NCI-H1694 (cell line): ENCODE results near the gene NOD2.

Source experiments
- DNase-seq: peaks from one replicate; lab custom pipeline; 2025; lab: John Stamatoyannopoulos, UW

The NOD2 gene

DNA sequence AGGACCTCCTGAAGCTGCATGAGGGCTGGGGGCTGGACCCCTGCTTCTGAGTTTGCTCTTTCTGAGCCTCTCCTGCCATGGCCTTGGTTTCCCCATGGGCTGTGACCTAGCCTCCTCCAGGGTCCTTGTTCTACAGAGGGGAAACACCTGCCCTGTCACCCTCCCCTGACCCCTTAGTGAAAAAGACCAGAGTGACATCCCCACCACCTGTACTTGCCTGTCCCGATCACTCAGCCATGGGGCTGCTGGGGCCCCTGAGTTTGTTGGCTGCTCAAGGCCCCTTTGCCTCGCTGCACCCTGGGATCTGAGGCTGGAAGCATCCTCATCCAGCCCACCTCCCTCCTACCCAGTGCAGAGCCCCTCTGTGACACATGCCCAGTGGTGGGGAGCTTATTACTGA, 800 bp downstream of the NOD2 start:
- DNase-seq, result no peak

DNA sequence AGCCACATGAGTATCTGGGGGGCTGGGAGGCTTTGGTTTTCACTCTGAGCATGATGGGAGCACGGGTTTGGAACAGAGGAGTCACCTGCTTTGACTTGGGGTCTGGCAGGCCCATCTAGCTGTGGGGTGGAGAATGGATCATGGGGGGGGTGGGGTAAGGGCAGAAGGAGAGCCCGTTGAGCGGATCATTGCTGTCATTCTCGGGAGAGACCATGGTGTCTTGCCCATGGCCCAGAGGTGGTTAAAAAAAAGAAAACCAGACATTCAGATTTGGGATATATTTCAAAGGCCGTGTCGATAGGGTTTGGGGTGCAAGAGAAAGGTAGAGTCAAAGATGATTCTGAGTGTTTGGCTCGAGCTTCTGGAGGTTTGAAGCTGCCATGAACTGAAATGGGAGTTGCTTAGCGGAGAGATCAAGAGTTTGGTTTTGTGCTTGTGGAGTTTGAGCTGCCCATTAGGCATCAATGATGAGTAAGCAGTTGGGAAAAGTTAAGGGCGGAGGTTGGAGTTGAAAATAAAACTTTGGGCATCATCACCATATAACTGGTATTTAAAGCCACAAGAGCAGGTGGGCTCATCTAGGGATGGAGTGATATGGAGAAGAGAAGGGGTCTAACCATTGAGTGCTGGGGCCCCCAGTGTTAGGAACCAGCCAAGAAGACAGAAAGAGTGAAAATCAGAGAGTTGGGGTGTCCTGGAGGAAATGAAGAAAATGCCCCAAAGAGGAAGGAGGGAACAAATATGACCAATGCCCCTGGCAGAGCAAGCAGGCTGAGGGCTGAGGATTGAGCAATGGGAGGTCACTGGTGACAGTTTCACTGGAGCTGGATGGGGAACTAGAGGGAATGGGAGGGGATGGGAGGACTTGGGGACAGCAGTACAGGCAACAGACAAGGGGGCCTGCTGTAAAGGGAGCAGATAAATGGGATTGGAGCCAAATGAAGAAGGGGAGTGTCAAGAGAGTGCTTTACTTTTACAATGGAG, 1.9 kb downstream of the NOD2 start:
- no peak for DNase-seq

DNA sequence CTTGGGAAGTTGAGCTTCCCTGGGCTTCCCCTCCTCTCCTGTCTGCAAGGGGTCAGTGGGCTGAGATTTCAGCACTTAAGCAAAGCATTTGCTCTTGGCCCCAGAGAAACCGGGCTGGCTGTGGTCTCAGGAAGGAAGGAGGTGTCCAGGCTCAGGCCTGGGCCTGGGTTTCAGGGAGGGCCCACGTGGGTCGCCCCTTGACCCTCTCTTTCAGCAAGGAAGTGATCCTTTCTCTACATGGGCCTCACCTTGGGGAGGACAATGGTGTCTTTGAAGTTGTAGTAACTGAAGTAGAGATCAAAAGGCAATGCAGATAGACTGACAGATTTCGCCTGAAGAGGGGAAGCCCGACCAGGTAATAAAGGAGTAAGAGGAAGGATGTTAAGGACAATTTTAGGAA, 2.7 kb downstream of the NOD2 start:
- no peak for DNase-seq

DNA sequence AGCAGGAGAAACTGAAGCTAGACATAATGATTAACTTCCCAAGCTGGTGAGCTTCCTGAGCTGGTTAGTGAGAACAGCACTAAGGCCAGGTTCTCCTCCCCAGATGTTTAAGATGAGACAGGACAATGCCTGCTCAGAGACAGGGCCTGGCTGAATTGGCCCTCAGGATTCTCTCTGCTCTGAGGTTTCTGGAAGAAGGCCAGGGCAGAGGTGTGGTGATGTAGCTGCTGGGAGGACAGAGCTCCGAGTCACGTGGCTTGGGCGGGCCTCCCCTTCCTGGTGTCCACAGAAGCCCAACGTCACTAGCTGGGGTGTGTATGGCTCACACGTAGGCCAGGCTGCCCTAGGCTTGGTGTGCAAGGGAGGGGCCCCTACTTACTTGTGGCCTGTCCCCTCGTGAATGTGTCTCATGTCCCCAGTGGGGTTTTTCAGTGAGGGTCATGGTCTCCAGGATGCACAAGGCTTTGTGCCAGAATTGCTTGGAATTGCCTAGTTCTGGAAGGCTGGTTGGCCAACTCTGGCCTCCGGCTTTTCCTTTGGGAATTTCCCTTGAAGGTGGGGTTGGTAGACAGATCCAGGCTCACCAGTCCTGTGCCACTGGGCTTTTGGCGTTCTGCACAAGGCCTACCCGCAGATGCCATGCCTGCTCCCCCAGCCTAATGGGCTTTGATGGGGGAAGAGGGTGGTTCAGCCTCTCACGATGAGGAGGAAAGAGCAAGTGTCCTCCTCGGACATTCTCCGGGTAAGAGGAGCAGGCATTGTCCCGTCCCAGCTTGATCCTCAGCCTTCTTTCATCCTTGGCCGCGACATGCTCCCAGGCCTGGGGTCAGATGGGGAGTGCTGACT, 3.4 kb downstream of the NOD2 start:
- DNase-seq, result no peak

DNA sequence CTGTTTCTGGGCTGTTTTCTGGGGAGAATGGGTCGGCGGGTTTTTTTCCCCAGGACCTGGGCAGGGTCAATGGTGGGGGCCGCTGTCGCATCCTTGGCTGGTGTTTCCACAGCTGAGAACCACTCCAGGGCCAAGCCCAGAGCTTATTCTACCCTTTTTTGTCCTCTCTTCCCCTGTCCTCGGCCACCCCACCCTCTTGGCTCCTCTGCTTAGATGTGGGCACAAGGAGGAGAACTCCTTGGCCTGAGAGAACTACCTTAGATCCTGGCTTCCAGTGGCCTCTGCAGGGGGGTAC, 4.0 kb downstream of the NOD2 start:
- no peak for DNase-seq

DNA sequence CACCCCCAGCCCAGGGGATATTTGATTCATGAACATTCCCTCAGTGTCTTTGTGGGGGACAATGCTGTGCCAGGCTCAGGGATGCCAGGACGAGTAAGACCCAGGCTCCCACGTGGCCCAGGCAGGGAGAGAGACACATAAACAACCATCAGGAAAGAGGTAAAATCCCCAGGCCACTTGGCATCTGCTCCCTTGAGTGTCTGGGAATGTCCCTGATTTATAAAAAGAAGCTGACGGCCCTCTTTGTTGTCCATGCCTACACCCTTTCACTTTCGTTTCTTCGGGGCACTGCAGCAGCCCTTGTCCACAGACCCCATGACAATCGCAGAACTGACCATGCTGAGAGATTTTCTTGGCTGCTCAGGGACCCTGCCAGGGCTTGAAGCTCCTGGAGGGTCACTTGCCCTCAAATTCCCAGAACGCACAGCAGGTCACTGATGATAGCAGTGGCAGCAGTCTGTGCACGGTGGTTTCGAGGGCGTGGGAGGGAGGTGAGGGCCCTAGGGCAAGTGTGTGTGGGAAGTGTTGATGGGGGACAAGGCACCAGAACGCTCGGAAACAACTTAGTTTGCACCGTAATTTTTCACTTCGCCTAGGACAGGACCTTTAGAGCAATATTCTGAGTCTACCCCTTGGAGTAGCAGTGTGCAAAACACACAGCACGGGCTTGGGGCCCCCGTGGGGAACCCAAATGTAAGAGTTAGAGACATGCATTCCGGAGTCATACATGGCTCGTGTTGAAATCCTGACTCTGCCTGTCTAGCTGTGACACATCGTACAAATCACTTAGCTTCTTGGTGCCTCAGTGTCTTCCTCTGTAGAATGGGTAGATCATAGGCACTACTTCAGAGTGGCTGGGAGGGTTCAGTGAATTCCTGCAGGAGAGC, 4.7 kb downstream of the NOD2 start:
- DNase-seq, result no peak

DNA sequence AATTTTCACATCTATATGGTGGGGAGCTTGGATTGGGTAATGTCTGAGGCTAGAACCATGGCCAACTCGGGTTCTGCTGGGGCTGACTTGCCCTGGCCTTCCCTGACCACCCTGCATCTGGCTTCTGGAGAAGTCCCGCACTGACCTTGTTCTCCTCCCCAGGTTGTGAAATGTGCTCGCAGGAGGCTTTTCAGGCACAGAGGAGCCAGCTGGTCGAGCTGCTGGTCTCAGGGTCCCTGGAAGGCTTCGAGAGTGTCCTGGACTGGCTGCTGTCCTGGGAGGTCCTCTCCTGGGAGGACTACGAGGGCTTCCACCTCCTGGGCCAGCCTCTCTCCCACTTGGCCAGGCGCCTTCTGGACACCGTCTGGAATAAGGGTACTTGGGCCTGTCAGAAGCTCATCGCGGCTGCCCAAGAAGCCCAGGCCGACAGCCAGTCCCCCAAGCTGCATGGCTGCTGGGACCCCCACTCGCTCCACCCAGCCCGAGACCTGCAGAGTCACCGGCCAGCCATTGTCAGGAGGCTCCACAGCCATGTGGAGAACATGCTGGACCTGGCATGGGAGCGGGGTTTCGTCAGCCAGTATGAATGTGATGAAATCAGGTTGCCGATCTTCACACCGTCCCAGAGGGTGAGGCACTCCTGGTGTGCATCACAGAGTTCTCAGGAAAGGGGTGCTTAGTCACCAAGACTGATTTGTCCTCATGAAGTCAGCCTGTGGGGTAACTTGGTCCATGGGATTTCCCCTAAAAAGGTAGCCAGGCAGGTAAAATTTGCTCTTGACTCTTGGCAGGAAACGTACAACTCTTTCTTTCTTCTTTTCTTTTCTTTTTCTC, 6.1 kb downstream of the NOD2 start:
- DNase-seq, result no peak

DNA sequence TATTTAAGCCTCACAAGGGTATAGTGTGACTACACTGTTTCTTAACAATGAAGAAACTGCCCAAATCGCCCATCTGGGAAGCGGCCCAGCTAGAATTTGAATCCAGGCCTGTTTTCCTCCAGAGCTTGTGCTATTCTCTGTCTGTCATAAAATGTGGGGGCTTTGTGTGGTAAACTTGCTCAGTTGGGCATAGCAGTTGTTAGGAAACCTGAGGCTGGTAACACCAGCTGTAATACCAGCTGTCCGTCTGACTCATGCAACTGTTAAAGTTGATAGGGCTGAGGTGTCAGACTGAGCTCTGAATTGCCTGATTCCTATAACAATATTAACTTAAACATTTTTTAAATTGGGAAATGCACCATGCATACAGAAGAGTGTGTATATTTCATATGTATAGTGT, 9.3 kb downstream of the NOD2 start:
- peak; percentile 95 for DNase-seq

DNA sequence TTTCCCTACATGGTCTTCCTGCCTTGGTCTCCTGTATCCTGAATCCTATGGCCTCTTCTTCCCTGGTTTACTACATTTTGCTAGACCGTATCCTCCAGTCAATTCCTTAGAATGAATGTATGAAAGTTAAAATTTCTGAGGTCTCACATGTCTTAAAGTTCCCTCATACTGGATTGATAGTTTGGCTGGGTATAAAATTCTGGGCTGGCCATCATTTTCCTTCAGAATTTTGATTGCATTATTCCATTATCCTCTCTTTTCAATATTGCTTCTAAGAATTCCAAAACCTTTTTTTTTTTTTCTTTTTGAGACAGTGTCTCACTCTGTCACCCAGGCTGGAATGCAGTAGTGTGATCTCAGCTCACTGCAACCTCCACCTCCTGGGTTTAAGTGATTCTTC, 10.8 kb downstream of the NOD2 start:
- DNase-seq, result no peak

DNA sequence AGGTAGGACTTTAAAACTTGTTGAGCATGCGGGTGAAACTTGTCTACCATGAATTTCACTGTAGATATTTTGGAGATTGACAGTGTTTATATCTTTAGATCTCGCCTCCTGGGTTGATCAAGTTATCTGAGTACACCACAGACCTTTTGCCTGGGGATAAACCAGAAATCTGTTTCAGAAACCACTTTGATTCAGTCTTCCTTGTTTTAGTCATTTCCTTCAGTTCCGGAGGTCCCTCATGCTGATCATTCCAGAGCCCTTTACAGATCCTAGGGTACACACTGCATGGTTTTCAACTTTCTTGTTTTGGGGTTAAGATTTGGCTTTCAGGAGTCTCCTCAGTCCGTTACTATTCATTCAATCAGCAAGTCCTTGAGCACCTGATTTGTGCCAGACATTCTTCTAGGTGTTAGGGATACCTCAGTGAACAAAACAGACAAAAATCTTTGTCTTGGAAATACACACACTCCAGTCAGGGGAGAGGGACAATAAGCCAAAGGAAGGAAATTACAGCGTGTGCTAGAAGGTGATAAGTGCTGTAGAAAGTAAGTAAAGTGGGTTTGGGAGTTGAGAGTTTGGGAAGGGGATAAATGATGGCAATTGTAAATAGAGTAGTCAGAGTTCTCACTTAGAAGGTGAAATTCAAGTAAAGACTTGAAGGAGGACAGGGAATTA, 12.2 kb downstream of the NOD2 start:
- DNase-seq, result no peak

DNA sequence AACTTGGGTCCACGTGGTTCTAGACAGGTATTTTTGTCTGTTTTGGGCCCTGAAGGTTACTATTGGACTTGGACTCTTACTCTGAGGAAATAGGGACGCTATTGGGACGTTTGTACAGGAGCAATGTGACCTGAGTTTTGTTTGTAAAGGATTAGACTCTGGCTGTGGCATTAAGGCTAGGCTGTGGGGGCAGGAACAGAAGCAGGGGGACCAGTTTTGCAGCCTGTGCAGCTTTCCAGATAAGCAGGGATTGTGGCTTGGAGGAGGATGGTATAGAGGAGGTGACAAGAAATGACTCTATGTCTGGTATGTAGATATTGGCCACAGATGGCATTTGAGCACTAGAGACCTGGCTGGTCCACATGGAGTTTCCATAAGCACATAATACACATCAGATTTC, 12.8 kb downstream of the NOD2 start:
- no peak for DNase-seq

DNA sequence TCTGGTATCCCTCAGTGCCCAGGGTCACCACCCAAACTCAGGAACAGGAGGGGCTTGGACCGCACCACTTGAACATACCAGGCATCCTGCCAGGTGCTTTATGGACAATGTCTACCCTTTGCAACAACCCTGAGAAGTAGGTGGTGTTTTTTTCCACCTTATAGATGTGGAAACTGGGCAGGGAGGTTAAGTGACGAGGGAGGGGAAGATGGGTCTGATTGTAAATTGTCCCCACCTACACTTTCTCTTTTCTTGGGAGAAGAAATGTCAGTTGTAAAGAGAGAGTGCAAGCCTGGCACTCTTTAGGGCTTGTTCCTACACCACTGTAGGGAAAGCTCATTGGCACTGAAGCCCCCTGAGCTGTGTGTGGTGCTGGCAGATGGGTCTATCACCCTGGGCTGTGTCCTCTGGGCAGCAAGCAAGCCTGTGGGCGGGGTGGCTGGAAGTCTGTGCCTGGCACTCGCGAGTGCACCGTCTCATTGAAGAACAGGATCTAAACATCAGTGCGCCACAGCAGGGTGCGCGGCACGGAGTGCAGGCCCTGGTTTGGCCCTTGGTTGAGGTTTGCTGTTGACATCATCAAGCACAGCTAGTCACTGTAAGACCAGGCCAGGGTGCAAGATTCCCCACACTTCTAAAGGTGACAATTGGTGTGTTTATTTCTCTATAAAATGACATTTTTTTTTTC, 15.1 kb downstream of the NOD2 start:
- DNase-seq, result no peak

DNA sequence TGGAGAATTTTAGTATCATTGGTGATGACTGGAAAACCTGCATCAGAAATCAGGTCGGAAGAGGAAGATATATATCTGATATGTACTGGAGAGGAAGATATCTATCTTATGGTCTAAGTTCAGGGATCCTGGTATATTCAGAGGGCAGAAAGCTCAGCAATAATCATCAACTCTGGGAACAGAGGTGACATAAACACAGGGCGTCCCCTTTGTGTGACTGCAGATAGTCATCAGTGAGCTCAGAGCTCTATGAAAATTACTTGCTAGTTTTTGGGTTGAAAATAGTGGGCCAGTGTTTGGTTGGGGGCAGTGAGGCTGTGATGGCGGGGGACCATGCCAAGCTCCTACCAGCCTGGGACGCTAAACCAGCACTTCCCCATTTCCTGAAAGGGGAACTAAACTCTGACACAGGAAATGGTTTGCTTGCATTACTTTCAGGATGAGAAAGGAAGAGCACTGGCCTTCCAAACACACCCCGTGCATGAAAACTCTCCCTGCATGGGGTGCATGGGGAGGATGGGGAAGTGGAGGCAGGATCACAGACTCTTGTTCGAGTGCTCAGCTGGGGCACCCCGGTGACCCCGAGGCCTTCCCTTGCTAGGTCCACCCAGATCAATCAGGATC, 15.8 kb downstream of the NOD2 start:
- no peak for DNase-seq

DNA sequence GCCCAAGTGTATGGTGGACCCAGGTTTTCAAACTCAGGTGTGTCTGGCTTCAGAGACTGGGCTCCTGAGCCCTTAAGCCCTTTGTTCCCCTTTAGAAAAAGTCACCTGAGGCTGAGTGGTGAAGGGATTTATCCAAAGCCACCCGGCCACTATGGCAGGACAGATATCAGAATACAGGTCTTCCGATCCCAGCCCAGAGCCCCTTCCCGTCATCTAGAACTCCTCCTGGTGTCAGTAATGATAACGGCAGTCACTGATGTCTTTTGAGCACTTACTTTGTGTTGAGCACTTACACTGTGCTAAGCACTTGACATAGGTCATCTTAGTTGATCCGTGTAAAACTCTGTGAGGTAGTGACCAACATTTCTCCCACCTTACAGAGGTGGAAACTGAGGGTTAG, 16.6 kb downstream of the NOD2 start:
- no peak for DNase-seq

DNA sequence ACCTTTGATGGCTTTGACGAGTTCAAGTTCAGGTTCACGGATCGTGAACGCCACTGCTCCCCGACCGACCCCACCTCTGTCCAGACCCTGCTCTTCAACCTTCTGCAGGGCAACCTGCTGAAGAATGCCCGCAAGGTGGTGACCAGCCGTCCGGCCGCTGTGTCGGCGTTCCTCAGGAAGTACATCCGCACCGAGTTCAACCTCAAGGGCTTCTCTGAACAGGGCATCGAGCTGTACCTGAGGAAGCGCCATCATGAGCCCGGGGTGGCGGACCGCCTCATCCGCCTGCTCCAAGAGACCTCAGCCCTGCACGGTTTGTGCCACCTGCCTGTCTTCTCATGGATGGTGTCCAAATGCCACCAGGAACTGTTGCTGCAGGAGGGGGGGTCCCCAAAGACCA, 17.6 kb downstream of the NOD2 start:
- no peak for DNase-seq

DNA sequence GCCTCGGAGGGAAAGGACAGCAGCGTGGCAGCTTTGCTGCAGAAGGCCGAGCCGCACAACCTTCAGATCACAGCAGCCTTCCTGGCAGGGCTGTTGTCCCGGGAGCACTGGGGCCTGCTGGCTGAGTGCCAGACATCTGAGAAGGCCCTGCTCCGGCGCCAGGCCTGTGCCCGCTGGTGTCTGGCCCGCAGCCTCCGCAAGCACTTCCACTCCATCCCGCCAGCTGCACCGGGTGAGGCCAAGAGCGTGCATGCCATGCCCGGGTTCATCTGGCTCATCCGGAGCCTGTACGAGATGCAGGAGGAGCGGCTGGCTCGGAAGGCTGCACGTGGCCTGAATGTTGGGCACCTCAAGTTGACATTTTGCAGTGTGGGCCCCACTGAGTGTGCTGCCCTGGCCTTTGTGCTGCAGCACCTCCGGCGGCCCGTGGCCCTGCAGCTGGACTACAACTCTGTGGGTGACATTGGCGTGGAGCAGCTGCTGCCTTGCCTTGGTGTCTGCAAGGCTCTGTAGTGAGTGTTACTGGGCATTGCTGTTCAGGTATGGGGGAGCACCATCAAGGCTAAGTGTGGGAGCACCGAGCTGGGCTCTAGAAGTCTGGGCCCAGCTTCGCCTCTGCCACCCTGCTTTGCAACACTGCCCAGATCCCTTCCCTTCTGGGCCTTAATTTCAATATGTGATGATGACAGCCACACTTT, 18.6 kb downstream of the NOD2 start:
- peak; percentile 45 for DNase-seq

DNA sequence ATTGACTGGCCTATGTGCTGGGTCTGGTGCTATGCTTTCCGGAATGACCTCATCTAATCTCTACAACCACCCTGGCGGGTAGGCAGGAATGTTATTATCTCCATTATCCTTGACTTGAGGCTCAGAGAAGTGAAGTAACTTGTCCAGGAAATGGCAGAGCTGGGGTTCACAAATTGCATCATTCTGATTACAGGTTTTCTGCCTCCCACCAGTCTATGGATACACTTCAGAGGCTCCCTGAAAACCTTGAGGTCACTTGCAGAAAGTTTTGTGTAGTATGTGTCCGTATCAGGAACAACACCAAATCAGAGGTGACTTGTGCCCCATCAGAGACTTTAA, 19.1 kb downstream of the NOD2 start:
- DNase-seq, result no peak

DNA sequence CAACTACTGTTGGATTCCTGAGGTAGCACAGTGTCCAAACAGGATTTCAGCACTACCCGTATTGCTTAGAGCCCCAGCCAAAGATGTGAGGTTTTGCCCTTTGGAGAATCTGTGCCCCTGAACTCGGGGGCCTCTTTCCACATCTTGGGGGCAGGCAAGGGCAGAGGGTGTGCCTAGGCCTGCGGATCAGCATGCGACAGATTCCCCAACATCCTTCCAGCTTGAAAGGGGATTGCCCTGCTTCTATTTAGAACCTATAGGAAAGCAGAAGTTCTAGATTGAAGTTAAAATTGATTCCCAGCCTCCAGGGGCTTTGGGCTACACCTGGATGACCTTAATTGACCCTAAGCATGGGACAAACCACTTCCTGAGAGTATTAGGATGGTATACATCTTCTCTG, 19.6 kb downstream of the NOD2 start:
- DNase-seq, result no peak

DNA sequence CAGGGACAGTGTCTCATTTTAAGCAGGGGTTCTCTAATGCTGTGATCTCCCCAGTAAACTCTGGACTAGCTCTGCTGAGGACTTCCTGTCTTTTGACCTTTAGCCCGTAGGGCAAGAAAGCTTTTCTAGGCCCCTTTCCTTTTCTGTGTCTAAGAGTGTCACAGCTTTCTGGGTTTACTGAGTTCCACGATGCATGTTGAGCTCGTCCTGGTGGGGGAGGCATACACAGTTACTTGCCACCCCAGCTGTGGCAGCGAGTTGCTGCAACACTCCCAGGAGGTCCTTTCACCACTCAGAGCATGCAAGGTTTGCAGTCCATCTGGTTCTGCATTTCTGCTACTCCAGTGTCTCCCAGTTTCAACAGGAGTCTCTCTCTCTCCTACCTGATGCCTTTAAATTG, 23.7 kb downstream of the NOD2 start:
- no peak for DNase-seq
